NCI-H2171 (cell line): ENCODE data around the gene SLC15A5.

ENCODE experiments used
- DNase-seq: peaks from one replicate; lab custom pipeline; 2025; lab: John Stamatoyannopoulos, UW

Gene SLC15A5, protein sequence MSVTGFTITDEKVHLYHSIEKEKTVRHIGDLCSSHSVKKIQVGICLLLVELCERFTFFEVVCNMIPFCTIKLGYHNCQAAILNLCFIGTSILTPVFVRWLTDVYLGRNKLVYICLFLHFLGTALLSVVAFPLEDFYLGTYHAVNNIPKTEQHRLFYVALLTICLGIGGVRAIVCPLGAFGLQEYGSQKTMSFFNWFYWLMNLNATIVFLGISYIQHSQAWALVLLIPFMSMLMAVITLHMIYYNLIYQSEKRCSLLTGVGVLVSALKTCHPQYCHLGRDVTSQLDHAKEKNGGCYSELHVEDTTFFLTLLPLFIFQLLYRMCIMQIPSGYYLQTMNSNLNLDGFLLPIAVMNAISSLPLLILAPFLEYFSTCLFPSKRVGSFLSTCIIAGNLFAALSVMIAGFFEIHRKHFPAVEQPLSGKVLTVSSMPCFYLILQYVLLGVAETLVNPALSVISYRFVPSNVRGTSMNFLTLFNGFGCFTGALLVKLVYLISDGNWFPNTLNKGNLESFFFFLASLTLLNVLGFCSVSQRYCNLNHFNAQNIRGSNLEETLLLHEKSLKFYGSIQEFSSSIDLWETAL

DNA sequence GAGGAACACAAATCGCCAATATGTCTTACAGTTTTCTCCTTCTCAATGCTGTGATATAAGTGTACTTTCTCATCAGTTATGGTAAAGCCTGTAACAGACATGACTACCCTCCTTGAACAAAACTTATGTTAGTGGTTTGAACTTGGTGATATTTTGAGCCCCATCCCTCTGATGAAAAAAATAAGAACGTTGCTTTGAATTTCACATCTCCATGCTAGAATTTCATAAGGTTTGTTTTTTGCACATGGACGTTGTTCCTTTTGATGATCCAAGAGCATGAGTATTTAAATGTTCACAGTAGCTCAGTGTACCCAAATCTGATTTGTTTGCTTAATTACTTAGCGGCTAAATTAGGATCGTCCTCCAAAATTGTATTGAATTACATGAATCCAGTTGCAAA lies at the start of gene SLC15A5:
TSS of gene SLC15A5 (minus strand) at position 101 of the 400 bp plus-strand sequence. CDS start at position 101, 0 bp downstream.
- no peak for DNase-seq

DNA sequence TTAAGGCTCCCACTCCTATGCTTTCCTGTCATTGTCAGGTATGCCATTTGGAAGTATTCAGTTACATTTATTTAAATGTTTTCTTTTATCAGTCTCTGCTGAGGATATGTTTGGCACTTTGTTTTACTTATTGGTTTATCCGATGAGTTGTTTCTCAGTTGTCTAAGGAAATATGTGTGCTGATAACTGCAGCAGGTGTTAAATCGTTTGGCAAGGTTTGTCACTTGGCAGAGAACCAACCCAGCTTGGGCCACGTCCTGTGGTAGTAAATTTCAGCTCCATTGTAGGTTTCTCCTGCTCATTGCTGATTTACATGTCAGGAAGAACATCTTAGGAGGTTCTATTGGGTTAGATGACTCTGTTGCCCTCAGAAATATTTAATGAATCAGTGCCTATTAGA lies 47.9 kb upstream of the SLC15A5 start:
- peak; percentile 15 for DNase-seq

DNA sequence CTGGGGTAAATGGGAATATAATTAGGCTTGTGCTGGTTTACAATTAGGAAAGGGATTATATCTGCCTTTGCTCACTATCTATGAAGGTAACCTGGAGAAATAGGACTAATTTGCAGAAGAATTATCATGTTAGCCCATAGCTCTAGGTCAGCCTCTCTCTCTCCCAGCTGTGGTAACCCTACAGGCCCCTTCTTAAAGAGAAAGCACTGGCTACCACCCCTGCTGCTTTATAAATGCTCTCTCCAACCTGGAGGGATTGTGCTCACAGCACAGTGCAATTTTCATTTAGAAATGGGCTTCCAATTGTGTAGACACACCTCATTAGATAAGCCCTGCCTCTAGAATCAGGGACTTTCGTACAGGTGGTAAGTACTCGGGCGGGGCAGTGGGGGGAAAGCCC lies 47.3 kb upstream of the SLC15A5 start:
- no peak for DNase-seq

DNA sequence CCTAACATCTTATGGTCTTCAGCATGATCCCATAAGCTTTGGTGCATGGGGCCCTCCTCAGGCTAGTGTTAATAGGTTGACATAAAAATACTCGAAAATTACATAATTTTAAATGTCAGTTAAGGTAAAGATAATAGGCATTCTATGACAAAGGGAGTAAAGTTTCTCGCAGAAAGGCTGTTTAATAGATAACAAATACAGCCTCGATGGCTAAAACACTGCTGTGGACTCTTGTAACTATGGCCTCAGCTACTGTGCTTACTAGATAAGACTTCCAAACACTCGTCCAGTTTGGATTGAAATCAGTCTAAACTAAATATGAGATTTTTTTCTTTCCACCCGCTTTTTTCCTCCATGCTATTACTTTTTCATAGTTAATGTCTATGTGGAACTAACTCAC lies 46.8 kb upstream of the SLC15A5 start:
- no peak for DNase-seq

DNA sequence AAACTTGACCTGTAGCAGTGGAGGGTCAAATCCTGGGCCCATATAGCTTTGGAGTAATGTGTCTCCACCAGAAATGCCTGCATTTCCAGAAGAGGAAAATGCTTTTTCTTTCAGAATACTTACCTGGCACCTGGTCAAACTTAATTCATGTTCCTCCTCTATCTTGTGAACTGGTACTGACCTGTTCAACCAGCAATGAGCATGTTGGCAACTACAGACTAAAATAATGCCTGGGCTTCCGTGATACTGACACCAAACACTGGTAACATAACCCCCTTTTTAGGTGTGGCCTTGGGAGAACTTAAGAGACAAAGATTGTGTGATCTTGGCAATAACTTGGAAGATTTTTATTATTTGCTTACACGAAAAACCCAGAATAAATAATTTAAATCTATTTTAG lies 46.2 kb upstream of the SLC15A5 start:
- no peak for DNase-seq

DNA sequence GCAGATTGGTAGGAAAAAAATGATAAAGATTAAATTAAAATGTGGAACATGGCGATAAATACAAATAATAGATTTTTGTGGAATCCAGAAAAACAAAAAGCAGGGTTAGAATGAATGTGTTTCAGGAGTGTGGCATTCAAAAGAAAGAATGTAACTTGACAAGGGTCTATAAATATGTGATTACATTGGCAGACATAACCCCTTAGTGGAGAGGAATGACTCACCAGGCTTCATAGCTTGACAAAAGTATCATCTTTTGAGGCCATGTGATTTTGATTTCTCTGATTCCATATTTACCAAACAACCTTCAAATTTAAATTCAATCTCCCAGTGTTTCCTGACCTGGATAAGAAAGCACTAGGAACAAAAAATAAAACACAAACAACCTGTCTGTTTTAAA lies 45.5 kb upstream of the SLC15A5 start:
- no peak for DNase-seq

DNA sequence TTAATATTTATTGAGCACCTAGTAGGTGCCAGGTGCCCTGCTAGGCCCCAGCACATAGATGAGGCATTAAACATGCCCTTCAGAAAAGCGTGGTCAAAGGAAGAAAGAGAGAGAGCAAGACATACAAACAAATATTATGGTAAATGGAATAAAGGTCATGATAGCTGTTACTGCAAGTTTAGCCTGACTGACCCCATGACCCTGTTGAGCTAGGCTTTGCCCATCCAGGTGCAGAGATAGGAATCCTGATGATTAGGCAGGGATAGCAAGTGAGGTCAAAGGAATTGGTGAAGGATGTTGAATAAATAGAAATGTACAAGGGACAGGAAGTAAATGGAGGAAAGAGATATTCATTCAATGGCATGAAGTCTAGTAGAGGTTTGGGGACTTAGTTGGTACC lies 33.4 kb upstream of the SLC15A5 start:
- DNase-seq = no peak

DNA sequence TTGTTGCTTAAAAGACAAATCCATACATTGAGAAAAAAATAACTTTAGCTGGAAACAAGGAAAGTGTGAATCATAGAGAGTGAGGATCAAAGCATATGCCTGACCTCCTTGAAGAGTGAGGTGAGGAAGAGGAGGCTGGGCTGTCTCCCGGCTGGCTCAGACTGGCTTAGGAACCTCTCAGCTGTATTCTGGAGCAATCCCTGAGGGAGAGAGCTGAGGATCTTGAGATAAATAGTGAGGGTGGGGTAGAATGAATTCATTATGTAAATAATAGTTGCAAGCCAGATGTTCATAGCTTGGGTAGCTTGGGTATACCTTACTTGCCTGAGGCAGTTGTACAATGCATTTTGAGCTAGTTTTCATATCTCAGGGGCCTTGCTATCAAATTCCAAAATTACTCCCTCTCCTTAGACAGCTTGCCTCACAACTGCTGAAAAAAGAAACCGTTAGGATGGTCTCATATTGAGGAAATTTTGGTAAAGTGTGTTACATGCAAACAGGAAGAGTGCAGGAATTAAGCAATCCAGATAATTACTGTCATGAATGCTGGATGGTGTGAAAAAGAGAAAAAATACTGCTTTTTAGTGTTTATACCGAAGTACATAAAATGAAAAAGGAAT lies 30.5 kb upstream of the SLC15A5 start:
- DNase-seq = peak; percentile 62

DNA sequence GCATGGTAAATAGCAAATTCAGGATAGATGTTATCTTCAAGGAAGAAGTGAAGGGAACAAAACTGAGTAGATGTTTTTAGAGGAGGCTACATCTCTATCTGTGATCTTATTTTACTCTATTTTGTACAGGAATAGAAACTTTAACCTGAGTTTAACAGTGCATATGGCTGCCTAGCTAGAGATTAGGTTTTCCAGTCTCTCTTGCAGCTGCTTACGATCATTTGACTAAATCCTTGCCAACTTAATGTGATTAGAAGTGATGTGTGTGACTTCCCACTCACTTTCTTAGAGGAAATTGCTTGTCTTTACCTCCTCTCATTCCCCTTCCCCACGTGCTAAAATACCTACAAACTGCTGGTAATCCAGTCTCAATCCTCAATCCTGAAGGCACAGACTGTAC lies 26.5 kb upstream of the SLC15A5 start:
- no peak for DNase-seq

DNA sequence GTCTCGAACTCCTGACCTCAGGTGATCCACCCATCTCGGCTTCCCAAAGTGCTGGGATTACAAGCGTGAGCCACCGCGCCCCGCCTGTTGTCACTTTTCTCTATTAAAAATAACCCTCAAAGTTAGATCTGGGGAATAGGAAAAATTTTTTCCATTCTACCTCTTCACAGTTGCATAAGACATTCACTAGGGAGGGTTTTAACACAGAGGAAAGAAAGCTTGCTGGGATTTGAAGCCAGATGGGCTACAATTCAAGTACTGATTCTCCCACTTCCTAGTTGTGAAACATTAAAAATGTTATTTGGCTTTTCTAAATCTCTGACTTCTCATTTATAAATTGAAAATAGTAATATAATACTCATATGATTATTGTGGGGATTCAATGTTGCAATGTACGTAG lies 23.3 kb upstream of the SLC15A5 start:
- DNase-seq = no peak

DNA sequence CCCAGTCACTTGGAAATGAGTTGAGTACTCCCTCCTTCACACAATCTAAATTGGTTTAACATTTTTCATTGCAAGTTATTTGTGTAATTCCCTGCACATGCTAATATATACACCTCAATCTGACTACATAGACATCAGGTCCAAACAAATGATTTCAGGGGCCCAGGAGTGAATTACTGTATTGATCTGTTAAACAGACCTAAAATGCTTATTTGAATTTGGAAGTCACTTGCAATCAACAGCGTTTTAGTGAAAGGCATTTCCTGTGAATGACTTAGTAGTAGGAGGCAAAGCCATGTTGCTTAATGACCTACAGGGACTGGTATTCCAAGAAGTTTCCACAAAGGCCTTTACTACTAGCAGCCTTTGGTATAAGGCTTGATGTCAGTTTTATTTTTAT lies 22.6 kb upstream of the SLC15A5 start:
- DNase-seq = no peak

DNA sequence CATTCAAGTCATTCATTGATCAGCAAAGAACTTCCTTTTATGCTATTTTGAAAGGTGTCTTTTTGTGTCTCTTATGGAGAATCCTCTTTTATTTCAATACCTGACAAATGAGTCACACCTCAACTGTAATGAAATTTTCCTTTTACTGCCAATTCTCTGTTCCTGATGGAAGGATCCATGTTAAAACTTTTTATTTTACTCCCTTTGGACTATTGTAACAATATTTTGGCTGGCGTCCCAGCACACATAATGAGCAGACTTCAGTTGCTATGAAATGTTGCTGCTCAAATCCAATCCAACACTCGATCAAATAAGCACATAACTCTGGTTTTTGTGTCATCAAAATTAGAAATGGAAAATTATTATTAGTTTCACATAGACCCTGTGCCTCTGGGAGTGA lies 21.9 kb upstream of the SLC15A5 start:
- DNase-seq = no peak

DNA sequence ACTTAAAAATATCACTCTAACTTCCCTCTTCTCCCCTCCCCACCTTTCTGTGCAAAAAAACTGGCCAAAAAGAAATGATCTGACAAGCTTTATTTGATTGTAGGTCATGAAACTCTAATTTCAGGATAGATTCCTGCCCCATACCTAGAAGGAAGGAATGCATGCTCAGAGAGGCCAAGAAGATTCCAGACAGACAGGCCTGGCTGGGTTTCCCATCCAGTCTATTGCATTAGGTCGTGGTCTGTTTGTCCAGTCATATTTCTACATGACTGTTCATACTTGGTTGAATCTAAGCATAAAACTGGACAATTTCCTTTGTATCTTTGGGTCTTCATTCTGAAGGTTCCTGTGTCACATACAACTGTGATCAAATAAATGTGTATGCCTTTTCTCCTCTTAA lies 20.0 kb upstream of the SLC15A5 start:
- no peak for DNase-seq

DNA sequence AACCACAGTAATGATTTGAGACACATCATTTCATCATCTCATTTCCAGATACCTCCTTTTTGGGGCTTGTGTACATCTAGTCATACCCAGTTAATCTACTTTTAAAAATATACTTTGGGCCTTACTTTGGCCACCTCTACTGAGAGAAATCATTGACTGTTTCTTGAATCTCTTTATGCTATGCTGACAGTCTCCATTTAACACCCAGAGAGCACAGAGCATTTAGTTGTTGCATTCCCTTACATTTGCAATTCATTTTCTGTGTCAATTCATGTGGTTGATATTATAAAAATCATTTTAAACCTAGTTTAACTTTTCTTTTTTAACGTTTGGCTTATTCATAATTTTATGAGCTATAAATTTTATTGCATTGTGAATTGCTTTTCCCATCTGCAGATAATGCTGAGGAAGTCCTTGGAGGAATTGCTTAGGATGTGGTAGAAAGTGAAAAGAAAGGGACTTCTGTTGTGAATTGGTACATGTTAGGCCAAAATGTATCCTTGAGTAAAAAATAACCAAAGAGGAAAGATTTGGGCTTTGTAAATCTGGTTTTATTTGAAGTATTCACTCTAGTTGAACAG lies 17.0 kb upstream of the SLC15A5 start:
- no peak for DNase-seq

DNA sequence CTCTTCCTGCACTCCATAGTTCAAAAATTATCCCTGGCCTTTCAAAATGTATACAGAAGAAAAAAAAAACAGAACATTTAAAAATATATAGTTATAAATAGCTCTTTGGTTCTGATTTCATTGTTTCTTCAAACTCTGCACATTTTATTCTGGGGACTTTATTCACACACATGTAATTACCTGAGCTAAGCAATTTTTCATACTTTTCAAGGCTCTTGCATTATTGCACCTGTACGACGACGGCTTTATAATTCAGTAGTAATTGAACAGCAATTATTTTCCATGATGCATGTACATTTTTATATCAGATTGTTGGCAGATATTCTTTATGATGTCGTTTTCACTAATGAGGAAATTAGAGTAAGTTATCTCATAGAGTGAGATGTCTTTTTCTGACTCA lies 13.5 kb upstream of the SLC15A5 start:
- DNase-seq = no peak

DNA sequence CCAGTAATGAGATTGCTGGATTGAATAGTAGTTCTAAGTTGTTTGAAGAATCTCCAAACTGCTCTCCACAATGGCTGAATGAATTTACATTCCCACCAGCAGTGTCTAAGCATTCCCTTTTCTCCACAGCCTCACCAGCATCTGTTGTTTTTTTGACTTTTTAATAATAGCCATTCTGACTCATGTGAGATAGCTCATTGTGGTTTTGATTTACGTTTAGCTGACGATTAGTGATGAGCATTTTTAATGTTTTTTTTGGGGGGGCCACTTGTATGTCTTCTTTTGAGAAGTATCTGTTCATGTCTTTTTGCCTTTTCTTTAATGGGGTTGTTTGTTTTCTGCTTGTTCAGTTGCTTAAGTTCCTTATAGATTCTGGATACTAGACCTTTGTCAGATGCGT lies 8.1 kb upstream of the SLC15A5 start:
- DNase-seq = no peak

DNA sequence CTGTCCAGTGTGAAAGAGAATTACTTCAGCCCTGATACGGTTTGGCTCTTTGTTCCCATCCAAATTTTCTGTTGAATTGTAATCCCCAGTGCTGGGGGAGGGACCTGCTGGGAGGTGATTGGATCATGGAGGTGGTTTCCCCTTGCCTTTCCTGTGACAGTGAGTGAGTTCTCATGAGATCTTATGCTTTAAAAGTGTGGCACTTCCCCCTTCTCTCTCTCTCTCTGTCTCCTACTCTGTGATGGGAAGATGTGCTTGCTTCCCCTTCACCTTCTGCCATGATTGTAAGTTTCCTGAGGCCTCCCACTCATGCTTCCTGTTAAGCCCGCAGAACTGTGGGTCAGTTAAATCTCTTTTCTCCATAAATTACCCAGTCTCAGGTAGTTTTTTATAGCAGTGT lies 5.5 kb upstream of the SLC15A5 start:
- DNase-seq = no peak

DNA sequence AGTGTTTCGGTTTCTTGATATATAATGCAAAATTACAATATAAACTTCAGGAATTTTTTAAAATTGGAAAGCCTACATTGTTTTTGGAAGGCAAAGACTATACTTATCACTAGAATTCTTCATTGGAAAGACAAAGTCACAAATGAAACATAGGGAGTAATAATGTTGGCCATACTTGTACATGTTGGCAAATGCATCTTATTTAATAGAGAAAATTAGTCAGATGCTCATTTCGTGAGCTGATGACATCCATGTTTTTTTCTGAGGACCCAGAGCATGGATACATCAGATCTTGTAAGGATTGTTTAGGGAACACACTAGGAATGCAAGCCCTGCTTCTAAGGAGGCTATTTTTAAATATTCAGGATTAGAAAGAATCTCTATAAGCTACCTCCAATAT lies 4.6 kb upstream of the SLC15A5 start:
- no peak for DNase-seq

DNA sequence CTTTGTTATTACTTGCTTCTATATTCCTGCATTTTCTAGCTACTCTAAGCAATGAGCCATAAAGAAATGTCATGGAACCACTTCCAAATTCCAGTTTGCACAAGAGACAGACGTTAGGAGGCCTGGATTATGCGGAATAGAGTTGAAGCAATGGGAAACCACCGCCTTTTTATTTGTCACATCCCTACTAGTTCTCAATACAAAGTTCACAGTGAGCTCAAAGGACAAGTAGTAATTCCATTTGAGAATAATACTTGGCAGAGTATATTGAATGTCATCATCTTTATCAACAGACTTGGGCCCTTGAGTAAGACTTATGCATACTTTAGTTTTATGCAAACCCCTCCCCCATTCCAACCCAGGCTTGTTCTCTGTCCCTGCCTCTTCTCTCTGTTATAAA lies 3.7 kb upstream of the SLC15A5 start:
- no peak for DNase-seq

DNA sequence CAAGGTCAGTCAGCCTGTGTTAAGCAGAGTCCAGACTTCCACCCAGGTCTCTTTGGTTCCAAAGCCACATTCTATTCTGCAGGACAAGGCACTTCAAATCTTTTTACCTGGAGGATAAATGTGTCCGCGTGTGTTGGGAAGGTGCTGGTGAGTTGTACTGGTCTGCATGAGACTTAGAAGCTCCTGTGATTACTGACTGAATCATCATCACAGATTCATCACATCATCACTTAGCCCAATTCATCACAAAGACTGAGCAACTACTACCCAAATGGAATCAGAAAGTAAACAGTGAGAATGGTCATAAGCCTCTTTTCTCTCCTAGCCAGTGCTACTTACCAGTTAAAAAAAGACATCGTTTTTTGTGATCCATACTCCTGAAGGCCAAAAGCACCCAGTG lies 5.3 kb downstream of the SLC15A5 start:
- no peak for DNase-seq

DNA sequence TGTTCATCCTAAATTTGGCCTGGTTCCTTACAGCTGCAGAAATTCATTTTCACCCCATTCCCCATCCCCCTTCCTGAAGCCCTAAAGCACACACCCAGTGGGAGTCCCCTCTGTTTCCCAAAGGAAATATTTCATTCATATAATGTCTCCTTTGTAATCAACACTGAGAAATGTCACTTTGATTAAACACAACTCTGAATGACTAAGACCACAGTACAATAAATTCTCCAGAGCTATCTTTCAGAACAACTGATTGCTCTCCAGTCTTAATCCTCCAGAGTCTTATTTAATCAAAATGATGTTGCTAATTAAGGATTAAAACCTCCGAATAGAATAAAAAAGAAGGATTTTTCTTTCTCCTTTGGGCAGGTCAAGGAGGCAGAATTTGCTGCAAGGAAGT lies 6.4 kb downstream of the SLC15A5 start:
- no peak for DNase-seq

DNA sequence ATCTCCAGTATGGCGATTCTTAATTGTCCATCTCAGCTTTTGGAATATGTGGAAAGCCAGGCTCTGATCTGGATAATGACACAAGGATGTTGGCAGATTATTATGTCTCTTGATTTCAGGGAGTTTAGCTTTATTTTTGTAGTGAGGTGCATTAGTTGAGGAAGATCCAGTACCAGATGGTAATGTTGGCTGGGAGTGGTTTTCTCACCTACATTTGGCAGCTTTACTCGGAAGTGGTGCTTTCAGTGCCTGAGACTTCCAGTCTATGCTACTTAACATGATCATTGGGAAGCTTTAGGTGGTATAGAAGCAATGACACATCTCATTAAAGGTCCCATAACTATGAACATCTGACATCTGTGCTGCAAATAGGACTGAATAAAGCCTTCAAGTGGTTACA lies 7.5 kb downstream of the SLC15A5 start:
- DNase-seq = no peak

DNA sequence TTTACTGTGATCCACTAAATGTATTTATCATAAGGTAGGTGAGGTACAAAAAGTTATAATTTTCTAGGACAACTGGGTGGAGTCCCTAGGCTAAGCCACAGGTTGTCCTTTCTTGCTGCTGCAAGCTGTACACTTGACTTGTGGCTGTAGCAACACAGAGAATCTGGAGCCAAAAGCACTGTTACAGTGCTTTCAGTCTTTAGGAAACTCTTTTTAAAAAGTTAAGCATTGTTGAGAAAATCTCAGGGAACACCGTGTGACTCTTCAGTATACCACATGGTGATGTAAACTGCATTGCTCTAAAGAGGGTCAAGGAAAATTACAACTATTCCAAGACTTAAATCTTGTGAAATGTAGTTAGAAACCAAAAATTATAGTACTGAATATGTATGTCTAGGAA lies 11.4 kb downstream of the SLC15A5 start:
- no peak for DNase-seq
